HG03378 (cell line): ENCODE results near the gene PCK2.
"Not testable (repeated sequence)": the region's sequence is repeated elsewhere in the genome, so short reads cannot be mapped to it uniquely, and the experiment has no call there.

ENCODE experiments used
- ATAC-seq: cut with Tn5 transposase; IDR thresholded peaks from one replicate; pipeline ENCODE4 v1.9.1; 2021; ENCODE audit warnings: mild to moderate bottlenecking, moderate library complexity; ENCODE audit not compliant: unreplicated experiment

PCK2 gene

GRCh38 chr14:24093207-24093900 is 757 bp upstream of the PCK2 start:
- no peak for ATAC-seq

GRCh38 chr14:24094841-24095270 is 745 bp downstream of the PCK2 start:
- ATAC-seq: no peak

GRCh38 chr14:24095271-24096068 is 1.4 kb downstream of the PCK2 start:
- peak; percentile 75 for ATAC-seq

- ATAC-seq: no peak
Measured at GRCh38 chr14:24096545-24097181, 2.6 kb downstream of the PCK2 start.

- no peak for ATAC-seq
Measured at GRCh38 chr14:24098229-24098926, 4.3 kb downstream of the PCK2 start.

- ATAC-seq: no peak
Measured at GRCh38 chr14:24098927-24099813, 5.1 kb downstream of the PCK2 start.

- ATAC-seq: no peak
Measured at GRCh38 chr14:24100197-24100981, 6.3 kb downstream of the PCK2 start.

- no peak for ATAC-seq
Measured at GRCh38 chr14:24100982-24101494, 6.9 kb downstream of the PCK2 start.

GRCh38 chr14:24102357-24103048 is 8.4 kb downstream of the PCK2 start:
- ATAC-seq: no peak

GRCh38 chr14:24103451-24103850 is 9.3 kb downstream of the PCK2 start:
- no peak for ATAC-seq

GRCh38 chr14:24105609-24106239 is 11.6 kb downstream of the PCK2 start:
- ATAC-seq: not testable (repeated sequence)

GRCh38 chr14:24106672-24107271 is 12.7 kb downstream of the PCK2 start:
- ATAC-seq: no peak

GRCh38 chr14:24108336-24108874 is 14.3 kb downstream of the PCK2 start:
- no peak for ATAC-seq

- no peak for ATAC-seq
Measured at GRCh38 chr14:24110060-24110459, 15.9 kb downstream of the PCK2 start.

- ATAC-seq: no peak
Measured at GRCh38 chr14:24110523-24110922, 16.4 kb downstream of the PCK2 start.

GRCh38 chr14:24113379-24113800 is 19.3 kb downstream of the PCK2 start:
- no peak for ATAC-seq

- ATAC-seq: peak; percentile 34
Measured at GRCh38 chr14:24113801-24114531, 19.9 kb downstream of the PCK2 start.
